Measurements from ENCODE around the gene TNNI3. TPM values are rescaled to one million over a fixed set of nuclear protein-coding genes. Genes with fewer than 3 reads are reported as not detected.
"Not testable (repeated sequence)": the region's sequence is repeated elsewhere in the genome, so short reads cannot be mapped to it uniquely, and the experiment has no call there.

The TNNI3 gene
- total RNA-seq (not detected), total RNA-seq (0 to 0.07 (median 0) reads per million in 172 experiments)
- polyA plus RNA-seq (2013, experiment 1 of 2) = not detected
- polyA plus RNA-seq (2013, experiment 2 of 2) = not detected

- ATAC-seq (ENCODE audit: poor library complexity) (no peak), DNase-seq (no peak)
- Mint-ChIP-seq H3K4me1 (ENCODE audit: low read depth) (peaks cover 25% of the 10 kb centered on the region), H3K4me3 (no peak within 1 kb of the TSS), H3K36me3 (ENCODE audit: low read depth) (no peaks in the 10 kb centered on the region), H3K27ac (no peak within 1 kb of the TSS), H3K27me3 (peaks cover 50% of the 10 kb centered on the region), H3K9me3 (peaks cover 1% of the 10 kb centered on the region)
- TF ChIP-seq CTCF (IDR thresholded peaks at IDR 0.05) = no peak
- Histone ChIP-seq H3K27ac (ENCODE audit: low read depth in 1 of 2, low read length in 2 of 2) (no peak within 1 kb of the TSS), H3K4me3 (ENCODE audit: low read length) (no peak within 1 kb of the TSS), H3K4me1 (ENCODE audit: insufficient read depth, low read length) (peaks cover 34% of the 10 kb centered on the region), H3K36me3 (ENCODE audit: insufficient read depth, low read length) (no peaks in the 10 kb centered on the region), H3K27me3 (ENCODE audit: control insufficient read depth in 1 of 2, insufficient read depth in 2 of 2, low read length in 2 of 2) (peaks cover 48 to 52% of the 10 kb centered on the region in 2 experiments), H3K9me3 (ENCODE audit: control insufficient read depth in 1 of 2, insufficient read depth in 1 of 2, low read length in 2 of 2) (peaks cover under 1 to 47% of the 10 kb centered on the region in 2 experiments)
- ChIA-PET POLR2A (no interaction called here), CTCF (no interaction called here)
- intact Hi-C loops (cut with DNase I, micrococcal nuclease) = no loop called here
Observed at GRCh38 chr19:55157064-55157908, at the start of gene TNNI3. Gene TNNI3, minus strand, starts transcription at chr19:55157732. Its CDS starts 143 bp downstream, at chr19:55157589.

- no peaks in the 10 kb centered on the region for H3K4me1 Mint-ChIP-seq (ENCODE audit: low read depth)
- H3K4me3 ChIP-seq (ENCODE audit: low read length) = no peak overlapping the region
- H3K36me3 Mint-ChIP-seq (ENCODE audit: low read depth) = no peaks in the 10 kb centered on the region
- peak in 3 of 14 experiments; percentile 40 to 56 (median 51) for DNase-seq
- no peak for ATAC-seq (ENCODE audit: poor library complexity)
- no peak overlapping the region for H3K27ac Mint-ChIP-seq
- CTCF ChIA-PET = no interaction called here
- TF ChIP-seq CTCF (IDR thresholded peaks at IDR 0.05) = no peak
- no peaks in the 10 kb centered on the region for H3K9me3 Mint-ChIP-seq
- intact Hi-C loops (cut with DNase I, micrococcal nuclease) = no loop called here
- H3K27me3 ChIP-seq (ENCODE audit: control insufficient read depth in 1 of 2, insufficient read depth in 2 of 2, low read length in 2 of 2) = peaks cover 2 to 11% of the 10 kb centered on the region in 2 experiments
- peaks cover 0 to 10% of the 10 kb centered on the region in 2 experiments for H3K9me3 ChIP-seq (ENCODE audit: control insufficient read depth in 1 of 2, insufficient read depth in 1 of 2, low read length in 2 of 2)
- no peak overlapping the region for H3K27ac ChIP-seq (ENCODE audit: low read depth in 1 of 2, low read length in 2 of 2)
- POLR2A ChIA-PET = no interaction called here
- peaks cover 6% of the 10 kb centered on the region for H3K4me1 ChIP-seq (ENCODE audit: insufficient read depth, low read length)
- peaks cover 54% of the 10 kb centered on the region for H3K27me3 Mint-ChIP-seq
- H3K4me3 Mint-ChIP-seq = no peak overlapping the region
- no peaks in the 10 kb centered on the region for H3K36me3 ChIP-seq (ENCODE audit: insufficient read depth, low read length)
Observed at GRCh38 chr19:55206664-55207500, 49.4 kb upstream of the TNNI3 start.

- H3K4me1 ChIP-seq (ENCODE audit: insufficient read depth, low read length); H3K4me3 Mint-ChIP-seq; H3K27ac Mint-ChIP-seq; H3K4me1 Mint-ChIP-seq (ENCODE audit: low read depth); intact Hi-C loops (cut with DNase I, micrococcal nuclease); ATAC-seq (ENCODE audit: poor library complexity); H3K27ac ChIP-seq (ENCODE audit: low read depth in 1 of 2, low read length in 2 of 2); H3K36me3 ChIP-seq (ENCODE audit: insufficient read depth, low read length); H3K4me3 ChIP-seq (ENCODE audit: low read length); POLR2A ChIA-PET; H3K9me3 Mint-ChIP-seq; H3K36me3 Mint-ChIP-seq (ENCODE audit: low read depth): not testable (repeated sequence)
- CTCF ChIA-PET = interaction anchor here (0.6 kb wide), 1 partner anchor 514 kb away, joined by 3 read pairs; no protein-coding TSS in a partner anchor
- peaks cover 0 to 11% of the 10 kb centered on the region in 2 experiments for H3K9me3 ChIP-seq (ENCODE audit: control insufficient read depth in 1 of 2, insufficient read depth in 1 of 2, low read length in 2 of 2)
- DNase-seq = peak in 3 of 14 experiments; percentile 6 to 34 (median 30)
- peaks cover 55% of the 10 kb centered on the region for H3K27me3 Mint-ChIP-seq
- peak; percentile 25 for TF ChIP-seq CTCF (IDR thresholded peaks at IDR 0.05)
- H3K27me3 ChIP-seq (ENCODE audit: control insufficient read depth in 1 of 2, insufficient read depth in 2 of 2, low read length in 2 of 2) = peaks cover 11 to 15% of the 10 kb centered on the region in 2 experiments
Observed at GRCh38 chr19:55202199-55202598, 44.7 kb upstream of the TNNI3 start.
